Stimulated activated CD4-positive, alpha-beta T cell treated with anti-CD3 and anti-CD28 coated beads, Interleukin-2, amount 100 ng/mL, for 48 hours (primary cell): ENCODE data around the gene PRKCZ.
"Not testable (repeated sequence)": the region's sequence is repeated elsewhere in the genome, so short reads cannot be mapped to it uniquely, and the experiment has no call there.

Experiments used
- DNase-seq, 2 donors: peaks; one replicate each; pipeline ENCODE4 v3.0.0-alpha.2; 2020

The PRKCZ gene

GRCh38 chr1:2137257-2138121 lies 87.3 kb downstream of the PRKCZ start:
- no peak for DNase-seq

DNA sequence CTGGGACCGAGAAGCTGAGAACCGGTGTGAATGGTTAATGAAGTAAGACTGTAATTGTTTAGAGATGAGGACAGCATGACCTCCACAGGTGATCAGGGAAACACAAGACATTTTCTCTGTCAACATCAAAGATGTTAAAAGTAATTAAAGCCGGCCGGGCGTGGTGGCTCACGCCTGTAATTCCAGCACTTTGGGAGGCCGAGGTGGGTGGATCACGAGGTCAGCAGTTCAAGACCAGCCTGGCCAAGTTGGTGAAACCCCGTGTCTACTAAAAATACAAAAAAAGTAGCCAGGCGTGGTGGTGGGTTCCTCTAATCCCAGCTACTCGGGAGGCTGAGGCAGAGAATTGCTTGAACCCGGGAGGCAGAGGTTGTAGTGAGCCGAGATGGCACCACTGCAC lies 88.9 kb downstream of the PRKCZ start:
- not testable (repeated sequence) for DNase-seq

GRCh38 chr1:2141025-2141424 lies 90.8 kb downstream of the PRKCZ start:
- DNase-seq, result no peak

DNA sequence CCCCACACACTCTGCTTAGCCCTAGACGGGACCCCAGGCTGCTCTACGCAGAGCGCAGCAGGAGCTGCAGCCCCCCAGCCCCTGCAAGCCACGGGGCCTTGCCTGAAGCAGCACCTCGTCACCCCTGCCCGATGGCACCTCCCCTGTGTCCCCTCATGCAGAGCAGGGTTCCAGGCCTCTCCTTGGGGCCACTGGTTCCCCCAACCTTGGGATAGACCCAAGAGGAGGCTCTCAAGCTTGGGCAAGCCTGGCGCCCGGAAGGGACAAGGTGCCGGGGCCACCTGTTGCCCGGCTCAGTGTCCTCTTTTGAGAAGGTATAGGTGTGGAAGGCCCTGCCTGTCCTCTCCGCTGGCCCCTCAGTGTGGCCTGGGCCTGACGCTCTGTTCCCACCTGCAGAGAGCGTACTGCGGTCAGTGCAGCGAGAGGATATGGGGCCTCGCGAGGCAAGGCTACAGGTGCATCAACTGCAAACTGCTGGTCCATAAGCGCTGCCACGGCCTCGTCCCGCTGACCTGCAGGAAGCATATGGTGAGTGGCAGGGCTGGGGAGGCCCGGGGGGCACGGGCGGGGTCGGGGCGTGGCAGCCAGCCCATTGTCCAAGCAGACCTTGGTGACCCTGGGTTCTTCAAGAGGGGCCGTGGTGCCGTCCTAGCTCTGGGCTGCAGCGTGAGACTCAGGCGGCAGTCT lies 93.7 kb downstream of the PRKCZ start:
- no peak for DNase-seq

- DNase-seq, result no peak
Measured at GRCh38 chr1:2144501-2145090, 94.4 kb downstream of the PRKCZ start.

GRCh38 chr1:2145946-2146835 lies 96.0 kb downstream of the PRKCZ start:
- DNase-seq, result no peak

DNA sequence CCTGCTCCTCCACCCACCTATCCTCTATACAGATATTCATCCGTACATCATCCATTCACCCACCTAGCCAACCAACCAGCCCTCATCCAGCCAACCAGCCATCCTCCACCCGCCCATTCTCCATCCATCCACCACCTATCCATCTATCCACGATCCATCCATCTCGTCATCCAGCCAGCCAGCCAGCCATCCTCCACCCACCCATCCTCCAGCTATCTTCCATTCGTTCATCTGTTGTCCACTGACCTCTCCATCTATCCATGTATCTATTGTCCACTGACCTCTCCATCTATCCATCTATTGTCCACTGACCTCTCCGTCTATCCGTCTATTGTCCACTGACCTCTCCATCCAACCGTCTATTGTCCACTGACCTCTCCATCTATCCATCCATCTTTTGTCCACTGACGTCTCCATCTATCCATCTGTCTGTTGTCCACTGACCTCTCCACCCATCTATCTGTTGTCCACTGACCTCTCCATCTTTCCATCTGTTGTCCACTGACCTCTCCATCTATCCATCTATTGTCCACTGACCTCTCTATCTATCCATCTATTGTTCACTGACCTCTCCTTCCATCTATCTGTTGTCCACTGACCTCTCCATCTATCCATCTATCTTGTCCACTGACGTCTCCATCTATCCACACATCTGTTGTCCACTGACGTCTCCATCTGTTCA lies 96.8 kb downstream of the PRKCZ start:
- no peak for DNase-seq

- not testable (repeated sequence) for DNase-seq
Measured at GRCh38 chr1:2147869-2148268, 97.7 kb downstream of the PRKCZ start.

- DNase-seq, result no peak
Measured at GRCh38 chr1:2148691-2149090, 98.5 kb downstream of the PRKCZ start.

DNA sequence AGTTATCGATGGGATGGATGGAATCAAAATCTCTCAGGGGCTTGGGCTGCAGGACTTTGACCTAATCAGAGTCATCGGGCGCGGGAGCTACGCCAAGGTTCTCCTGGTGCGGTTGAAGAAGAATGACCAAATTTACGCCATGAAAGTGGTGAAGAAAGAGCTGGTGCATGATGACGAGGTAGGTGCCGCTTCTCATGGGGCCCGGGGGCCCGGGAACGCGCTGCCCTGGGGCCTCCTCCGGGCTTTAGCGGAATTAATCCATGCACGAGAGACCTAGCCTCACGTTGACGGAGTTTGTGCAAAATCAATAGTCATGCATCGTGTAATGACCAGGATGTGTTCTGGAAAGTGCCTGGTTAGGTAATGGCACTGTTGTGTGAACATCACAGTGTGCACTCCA lies 100.6 kb downstream of the PRKCZ start:
- no peak for DNase-seq

DNA sequence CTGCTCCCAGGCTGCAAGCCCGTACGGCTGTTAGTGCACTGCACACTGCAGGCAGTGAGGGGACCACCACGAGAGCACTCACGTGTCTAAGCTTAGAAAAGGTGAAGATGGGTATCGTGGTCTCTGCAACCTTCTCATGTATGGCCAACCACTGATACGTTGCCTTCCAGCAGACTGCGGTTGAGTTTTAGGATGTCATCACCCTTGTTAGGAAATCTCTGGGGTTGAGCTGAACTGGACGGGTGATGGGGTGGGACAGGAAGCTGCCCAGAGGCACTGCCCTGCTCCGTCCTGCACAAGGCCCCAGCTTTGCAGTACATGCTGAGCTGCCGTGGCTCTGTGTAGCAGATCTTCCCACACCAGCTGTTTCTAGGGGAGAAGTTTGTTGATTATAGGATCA lies 101.0 kb downstream of the PRKCZ start:
- DNase-seq, result no peak

- DNase-seq, result no peak
Measured at GRCh38 chr1:2151911-2152310, 101.7 kb downstream of the PRKCZ start.

GRCh38 chr1:2152954-2153353 lies 102.7 kb downstream of the PRKCZ start:
- DNase-seq, result no peak

GRCh38 chr1:2154022-2154421 lies 103.8 kb downstream of the PRKCZ start:
- DNase-seq, result no peak

DNA sequence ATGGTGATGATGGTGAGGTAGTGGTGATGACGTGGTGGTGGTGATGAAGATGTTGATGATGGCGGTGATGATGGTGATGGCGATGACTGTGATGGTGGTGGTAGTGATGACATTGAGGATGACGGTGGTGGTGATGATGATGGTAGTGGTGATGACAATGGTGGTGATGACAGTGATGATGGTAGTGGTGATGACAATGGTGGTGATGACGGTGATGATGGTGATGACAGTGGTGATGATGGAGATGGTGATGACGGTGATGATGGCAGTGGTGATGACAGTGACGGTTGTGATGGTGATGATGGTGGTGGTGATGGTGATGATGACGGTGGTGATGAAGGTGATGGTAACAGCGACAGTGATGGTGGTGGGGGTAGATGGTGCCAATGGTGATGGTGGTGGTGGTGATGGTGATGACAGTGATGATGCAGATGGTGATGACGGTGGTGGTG lies 105.0 kb downstream of the PRKCZ start:
- no peak for DNase-seq

- no peak for DNase-seq
Measured at GRCh38 chr1:2155788-2156187, 105.6 kb downstream of the PRKCZ start.

DNA sequence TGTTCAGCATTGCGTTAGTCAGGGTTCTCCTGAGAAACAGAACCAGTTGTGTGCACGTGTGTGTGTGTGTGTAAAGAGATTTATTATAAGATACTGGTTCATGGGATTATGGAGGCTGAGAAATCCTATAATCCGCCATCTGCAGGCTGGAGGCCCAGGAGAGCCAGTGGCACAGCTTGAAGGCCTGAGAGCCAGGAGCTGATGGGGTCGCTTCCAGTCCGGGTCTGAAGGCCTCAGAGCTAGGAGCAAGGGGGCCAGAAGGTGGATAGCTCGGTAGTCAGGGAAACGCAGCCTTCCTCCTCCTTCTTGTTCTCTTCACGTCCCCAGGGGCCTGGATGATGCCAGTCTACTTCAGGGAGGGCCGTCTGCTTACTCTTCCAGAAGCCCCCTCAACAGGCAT lies 106.7 kb downstream of the PRKCZ start:
- no peak for DNase-seq

GRCh38 chr1:2157856-2158255 lies 107.6 kb downstream of the PRKCZ start:
- no peak for DNase-seq

GRCh38 chr1:2158272-2158671 lies 108.1 kb downstream of the PRKCZ start:
- no peak for DNase-seq

- DNase-seq, result no peak
Measured at GRCh38 chr1:2159124-2159523, 108.9 kb downstream of the PRKCZ start.

- no peak for DNase-seq
Measured at GRCh38 chr1:2160451-2161300, 110.5 kb downstream of the PRKCZ start.
